Testis (tissue), 3 donors: ENCODE results near the gene CAMK2G. TPM values are rescaled to one million over a fixed set of nuclear protein-coding genes. Genes with fewer than 3 reads are reported as not detected.
"Not testable (repeated sequence)": the region's sequence is repeated elsewhere in the genome, so short reads cannot be mapped to it uniquely, and the experiment has no call there.

Experiments
- DNase-seq: peaks from one replicate; pipeline ENCODE4 v3.0.0-alpha.2; 2019
- H3K27ac ChIP-seq, 2 donors: fragments of 200-600 bp; sonication (generic); one replicate each; pipeline ENCODE4 v1.5.1; 2019
- H3K27me3 ChIP-seq: fragments of 200-600 bp; sonication (generic); one replicate; pipeline ENCODE4 v1.5.1; 2019
- H3K36me3 ChIP-seq: fragments of 200-600 bp; sonication (generic); one replicate; pipeline ENCODE4 v1.5.1; 2017; ENCODE audit warnings: low read depth; ENCODE audit errors: missing control alignments
- H3K4me1 ChIP-seq: fragments of 200-600 bp; sonication (generic); one replicate; pipeline ENCODE4 v1.5.1; 2019
- H3K4me3 ChIP-seq, 2 donors: fragments of 200-600 bp; sonication (generic); one replicate each; pipeline ENCODE4 v1.5.1; 2017 to 2019
- H3K9me3 ChIP-seq: fragments of 200-600 bp; sonication (generic); one replicate; pipeline ENCODE4 v1.5.1; 2017
- CTCF ChIP-seq, 3 experiments: fragments of 450-650 bp in 2 of 3; fragments of 200-600 bp in 1 of 3; sonication (generic) in 1 of 3; IDR thresholded peaks; one replicate each; pipeline ENCODE4 v1.5.1; 2016 to 2019; ENCODE audit warnings: antibody characterized with exemption in 3 of 3, mild to moderate bottlenecking in 2 of 3, moderate library complexity in 1 of 3
- POLR2A ChIP-seq: fragments of 450-650 bp; IDR thresholded peaks from one replicate; pipeline ENCODE4 v1.6.1; 2017; ENCODE audit warnings: antibody characterized with exemption, mild to moderate bottlenecking, moderate library complexity
- WGBS, 2 donors: methylation state at CpG; one replicate each; pipeline ENCODE4 v1.1.5; 2018; 5-methylcytosine and 5-hydroxymethylcytosine counted together
- intact Hi-C: fragments of 100-400 bp; cut with DNase I; formaldehyde crosslinking; loops from one replicate; pipeline ENCODE4 v1.15.1; 2023; ENCODE audit warnings: low total_unique reads
- polyA plus RNA-seq: library from polyadenylated mRNA; stranded (reverse); fragments of 350-450 nt; fragmentation: Illumina TruSeq; extraction: RNeasy Lipid Tissue Mini Kit (QIAGEN cat#74804); gene quantifications from one replicate; pipeline ENCODE4 v1.2.3, GENCODE V29; 2014; ENCODE audit warnings: low read depth, low replicate concordance; ENCODE audit not compliant: insufficient read depth
- total RNA-seq, 2 donors: library from RNA; depleted of rRNA; stranded (reverse); fragments of >200 nt; gene quantifications; one replicate each; pipeline ENCODE4 v1.2.3, GENCODE V29; 2016

Gene CAMK2G
- total and polyA plus RNA-seq, 3 donors from 2014 or later = 16.5 to 29.7 (median 25.4) TPM

- Histone ChIP-seq H3K4me3 (no peak overlapping the region), H3K9me3 (no peaks in the 10 kb centered on the region), H3K4me1 (no peaks in the 10 kb centered on the region), H3K36me3 (no peaks in the 10 kb centered on the region), H3K27me3 (no peaks in the 10 kb centered on the region), H3K27ac (no peak overlapping the region)
- 90 to 98% methylated on average over 2 to 3 of the region's 3 CpGs for WGBS, 2 donors
- DNase-seq = no peak
- intact Hi-C loops = no loop called here
- TF ChIP-seq CTCF (IDR thresholded peaks at IDR 0.05) = no peak
- no peak for TF ChIP-seq POLR2A
Measured at GRCh38 chr10:73838008-73838567, 36.3 kb downstream of the CAMK2G start.

GRCh38 chr10:73837072-73837471, 37.3 kb downstream of the CAMK2G start:
- no peak for TF ChIP-seq POLR2A
- no peak for TF ChIP-seq CTCF (IDR thresholded peaks at IDR 0.05)
- peak overlapping the region in 1 of 2 donors; percentile 29 for H3K27ac ChIP-seq
- intact Hi-C loops = no loop called here
- H3K4me3 ChIP-seq = no peak overlapping the region
- no peaks in the 10 kb centered on the region for H3K9me3 ChIP-seq
- no peak for DNase-seq
- no peaks in the 10 kb centered on the region for H3K4me1 ChIP-seq
- 75% methylated on average over 3 of the region's 3 CpGs for WGBS, 2 donors
- H3K27me3 ChIP-seq = no peaks in the 10 kb centered on the region
- no peaks in the 10 kb centered on the region for H3K36me3 ChIP-seq

- DNase-seq = no peak
- H3K4me1 ChIP-seq = no peaks in the 10 kb centered on the region
- no peaks in the 10 kb centered on the region for H3K27me3 ChIP-seq
- no peak for TF ChIP-seq CTCF (IDR thresholded peaks at IDR 0.05)
- intact Hi-C loops = no loop called here
- H3K9me3 ChIP-seq = no peaks in the 10 kb centered on the region
- no peak overlapping the region for H3K4me3 ChIP-seq
- H3K27ac ChIP-seq = peak overlapping the region in 1 of 2 donors; percentile 29
- WGBS, 2 donors = 83 to 87% methylated on average over 11 of the region's 11 CpGs
- H3K36me3 ChIP-seq = no peaks in the 10 kb centered on the region
Measured at GRCh38 chr10:73836427-73836980, 37.9 kb downstream of the CAMK2G start.

- H3K9me3 ChIP-seq, H3K4me3 ChIP-seq, H3K27me3 ChIP-seq, H3K27ac ChIP-seq, DNase-seq, H3K4me1 ChIP-seq, intact Hi-C loops, H3K36me3 ChIP-seq: not testable (repeated sequence)
- WGBS, 2 donors = 89 to 93% methylated on average over 7 of the region's 7 CpGs
Measured at GRCh38 chr10:73829090-73829489, 45.3 kb downstream of the CAMK2G start.

GRCh38 chr10:73828161-73828560, 46.2 kb downstream of the CAMK2G start:
- DNase-seq = no peak
- no peaks in the 10 kb centered on the region for H3K4me1 ChIP-seq
- no peaks in the 10 kb centered on the region for H3K27me3 ChIP-seq
- H3K36me3 ChIP-seq = no peaks in the 10 kb centered on the region
- TF ChIP-seq POLR2A (no peak), CTCF (IDR thresholded peaks at IDR 0.05) (no peak)
- no peak overlapping the region for H3K4me3 ChIP-seq
- 75 to 88% methylated on average over 6 of the region's 6 CpGs for WGBS, 2 donors
- no peak overlapping the region for H3K27ac ChIP-seq
- intact Hi-C loops = no loop called here
- H3K9me3 ChIP-seq = no peaks in the 10 kb centered on the region
